HG03196 (cell line): ENCODE measurements around the gene SLC26A1.

Experiments used
- ATAC-seq: cut with Tn5 transposase; IDR thresholded peaks from one replicate; pipeline ENCODE4 v1.9.1; 2021; ENCODE audit not compliant: unreplicated experiment

Gene SLC26A1, protein sequence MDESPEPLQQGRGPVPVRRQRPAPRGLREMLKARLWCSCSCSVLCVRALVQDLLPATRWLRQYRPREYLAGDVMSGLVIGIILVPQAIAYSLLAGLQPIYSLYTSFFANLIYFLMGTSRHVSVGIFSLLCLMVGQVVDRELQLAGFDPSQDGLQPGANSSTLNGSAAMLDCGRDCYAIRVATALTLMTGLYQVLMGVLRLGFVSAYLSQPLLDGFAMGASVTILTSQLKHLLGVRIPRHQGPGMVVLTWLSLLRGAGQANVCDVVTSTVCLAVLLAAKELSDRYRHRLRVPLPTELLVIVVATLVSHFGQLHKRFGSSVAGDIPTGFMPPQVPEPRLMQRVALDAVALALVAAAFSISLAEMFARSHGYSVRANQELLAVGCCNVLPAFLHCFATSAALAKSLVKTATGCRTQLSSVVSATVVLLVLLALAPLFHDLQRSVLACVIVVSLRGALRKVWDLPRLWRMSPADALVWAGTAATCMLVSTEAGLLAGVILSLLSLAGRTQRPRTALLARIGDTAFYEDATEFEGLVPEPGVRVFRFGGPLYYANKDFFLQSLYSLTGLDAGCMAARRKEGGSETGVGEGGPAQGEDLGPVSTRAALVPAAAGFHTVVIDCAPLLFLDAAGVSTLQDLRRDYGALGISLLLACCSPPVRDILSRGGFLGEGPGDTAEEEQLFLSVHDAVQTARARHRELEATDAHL

GRCh38 chr4:993111-994029, at the start of gene SLC26A1:
Gene SLC26A1, minus strand, starts transcription at chr4:993404. Its CDS starts 1,701 bp downstream, at chr4:991703.
- ATAC-seq = no peak

DNA sequence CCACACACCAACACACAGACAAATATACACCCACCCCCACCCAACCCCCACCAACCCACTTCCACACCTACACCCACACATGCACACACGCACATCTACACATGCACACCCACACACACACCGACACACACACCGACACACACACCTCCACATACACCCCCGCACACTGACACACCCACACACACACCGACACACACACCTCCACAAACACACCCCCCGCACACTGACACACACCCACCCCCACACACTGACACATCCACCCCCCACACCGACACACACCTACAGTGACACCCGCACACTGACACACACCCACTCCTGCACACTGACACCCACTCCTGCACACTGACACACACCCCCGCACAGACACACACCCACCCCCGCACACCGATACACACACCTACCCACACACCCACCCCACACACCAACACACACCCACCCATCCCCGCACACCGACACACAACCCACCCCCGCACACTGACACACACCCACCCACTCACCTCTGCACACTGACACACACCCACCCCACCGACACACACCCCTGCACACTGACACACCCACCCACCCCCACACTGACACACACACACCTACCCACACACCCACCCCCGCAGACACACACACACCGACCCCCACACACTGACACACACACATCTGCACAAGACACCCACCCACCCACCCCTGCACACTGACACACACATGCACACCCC, 49.3 kb upstream of the SLC26A1 start:
- ATAC-seq = no peak

GRCh38 chr4:1041936-1042330, 48.7 kb upstream of the SLC26A1 start:
- ATAC-seq = no peak

GRCh38 chr4:1041147-1041935, 48.1 kb upstream of the SLC26A1 start:
- no peak for ATAC-seq

- no peak for ATAC-seq
Observed at GRCh38 chr4:1040344-1041146, 47.3 kb upstream of the SLC26A1 start.

- no peak for ATAC-seq
Observed at GRCh38 chr4:1039493-1040343, 46.5 kb upstream of the SLC26A1 start.

GRCh38 chr4:1038948-1039492, 45.8 kb upstream of the SLC26A1 start:
- ATAC-seq = no peak

DNA sequence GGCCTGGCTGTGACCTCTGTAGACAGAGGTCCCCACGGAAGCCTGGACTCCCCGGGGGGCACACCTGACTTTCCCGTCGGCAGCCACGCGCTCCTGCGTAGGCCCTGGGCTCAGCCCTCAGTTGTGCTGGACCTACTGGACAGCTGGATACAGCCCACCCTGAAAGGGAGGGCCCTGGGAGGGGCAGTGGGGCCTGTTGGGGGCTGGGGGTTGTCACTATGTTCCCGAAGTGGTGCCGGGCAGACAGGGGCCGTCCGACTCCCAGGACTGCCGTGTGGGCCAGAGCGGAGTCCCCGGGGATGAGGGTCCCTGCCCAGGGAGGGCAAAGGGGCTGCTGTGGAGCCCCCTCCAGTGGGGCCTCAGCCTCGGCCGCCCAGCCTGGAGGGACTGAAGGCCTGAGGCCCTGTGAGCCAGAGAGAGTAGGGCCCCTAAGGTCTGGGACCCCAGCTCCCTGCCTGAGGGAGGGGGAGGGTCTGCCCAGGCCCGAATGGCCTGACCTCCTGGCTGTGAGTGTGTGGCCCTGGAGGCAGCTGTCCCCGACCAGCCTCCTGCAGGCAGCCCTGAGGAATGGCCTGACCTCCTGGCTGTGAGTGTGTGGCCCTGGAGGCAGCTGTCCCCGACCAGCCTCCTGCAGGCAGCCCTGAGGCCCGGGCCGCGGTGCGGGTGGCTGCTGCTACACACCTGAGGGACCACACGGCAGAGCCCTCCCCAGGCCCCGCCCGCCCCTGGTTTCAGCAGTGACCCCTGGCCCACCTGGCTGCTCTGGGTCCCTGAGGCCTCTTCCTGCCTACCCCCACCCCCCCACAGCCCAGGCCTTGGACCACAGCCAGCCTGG, 44.0 kb upstream of the SLC26A1 start:
- no peak for ATAC-seq

GRCh38 chr4:1036095-1036494, 42.9 kb upstream of the SLC26A1 start:
- ATAC-seq = no peak

DNA sequence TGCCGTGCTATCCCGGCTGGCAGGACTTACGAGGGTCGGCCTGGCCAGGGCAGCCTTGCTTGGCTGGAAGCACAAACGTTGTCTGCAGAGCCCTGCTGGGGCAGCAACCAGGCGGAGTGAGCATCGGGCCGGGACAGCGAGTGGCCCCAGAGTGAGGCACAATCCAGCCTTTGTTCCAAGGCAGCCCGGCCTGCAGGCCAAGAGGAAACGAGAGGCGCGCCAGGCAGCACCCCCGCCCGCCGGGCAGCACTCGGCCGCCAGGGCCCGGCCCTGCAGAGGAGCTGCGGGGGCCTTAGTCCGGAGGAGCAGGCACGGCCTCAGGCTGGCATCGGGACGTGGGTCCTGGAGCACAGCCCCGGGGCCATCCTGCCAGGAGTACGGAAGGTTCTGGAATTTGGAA, 42.3 kb upstream of the SLC26A1 start:
- no peak for ATAC-seq

GRCh38 chr4:1033840-1034551, 40.8 kb upstream of the SLC26A1 start:
- ATAC-seq = no peak

- ATAC-seq = no peak
Observed at GRCh38 chr4:1032861-1033260, 39.7 kb upstream of the SLC26A1 start.

DNA sequence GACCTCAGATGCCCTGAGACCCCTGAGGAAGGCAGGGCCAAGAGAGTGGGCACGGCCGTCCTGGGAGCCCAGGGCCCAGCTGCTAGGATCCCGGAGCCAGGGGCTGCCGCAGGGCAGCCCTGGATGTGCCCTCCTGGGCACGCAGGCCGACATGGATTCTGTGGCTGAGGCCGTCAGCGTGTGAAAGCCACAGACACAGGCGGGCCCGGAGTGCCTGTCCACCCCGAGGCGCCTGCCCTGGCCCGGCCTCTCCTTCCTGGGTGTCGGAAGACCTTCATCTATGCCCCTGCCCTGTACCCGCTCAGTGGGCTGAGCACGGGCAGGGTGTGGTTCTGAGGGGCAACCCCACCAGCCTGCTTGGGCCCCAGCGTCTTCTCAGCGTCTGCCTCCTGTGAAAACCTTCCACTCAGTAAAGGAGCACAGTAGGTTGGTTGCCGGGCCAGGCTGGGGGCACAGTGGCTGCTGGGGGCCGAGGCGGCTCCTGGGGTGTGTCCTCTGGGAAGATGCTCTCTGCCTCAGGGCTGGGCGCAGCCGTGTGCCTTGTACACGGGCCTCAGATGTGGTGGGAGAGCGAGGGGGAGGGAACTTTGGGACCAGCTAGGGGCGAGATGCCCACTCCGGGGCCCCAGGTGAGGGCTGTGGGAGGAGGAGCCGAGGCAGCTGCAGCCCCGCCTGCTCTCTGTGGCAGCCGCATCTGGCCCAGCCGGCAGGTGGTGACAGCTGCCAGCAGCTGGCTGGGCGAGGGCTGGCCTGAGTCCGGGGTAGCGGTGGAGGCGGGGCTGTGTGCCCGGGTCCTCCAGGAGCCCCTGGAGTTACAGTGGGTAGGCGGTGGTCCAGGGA, 39.0 kb upstream of the SLC26A1 start:
- no peak for ATAC-seq

DNA sequence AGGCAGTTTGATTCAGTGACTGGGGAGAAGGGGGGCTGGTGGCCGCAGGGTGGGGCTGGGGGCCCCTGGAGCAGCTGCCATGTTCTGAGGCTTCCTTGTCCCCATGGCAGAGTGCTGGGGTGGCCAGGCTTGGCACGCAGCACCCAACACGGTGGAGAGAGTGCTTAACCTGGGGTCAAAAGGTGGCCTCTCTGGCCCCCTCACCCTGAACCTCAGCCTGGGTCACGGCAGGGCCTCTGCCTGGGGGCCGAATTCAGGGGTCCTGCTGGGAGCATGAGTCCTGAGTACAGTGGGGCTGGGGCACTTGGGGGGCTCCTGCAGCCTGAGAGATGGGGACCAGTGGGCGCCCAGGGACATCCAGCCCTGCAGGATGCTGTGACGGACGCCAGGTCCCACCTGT, 38.1 kb upstream of the SLC26A1 start:
- no peak for ATAC-seq

DNA sequence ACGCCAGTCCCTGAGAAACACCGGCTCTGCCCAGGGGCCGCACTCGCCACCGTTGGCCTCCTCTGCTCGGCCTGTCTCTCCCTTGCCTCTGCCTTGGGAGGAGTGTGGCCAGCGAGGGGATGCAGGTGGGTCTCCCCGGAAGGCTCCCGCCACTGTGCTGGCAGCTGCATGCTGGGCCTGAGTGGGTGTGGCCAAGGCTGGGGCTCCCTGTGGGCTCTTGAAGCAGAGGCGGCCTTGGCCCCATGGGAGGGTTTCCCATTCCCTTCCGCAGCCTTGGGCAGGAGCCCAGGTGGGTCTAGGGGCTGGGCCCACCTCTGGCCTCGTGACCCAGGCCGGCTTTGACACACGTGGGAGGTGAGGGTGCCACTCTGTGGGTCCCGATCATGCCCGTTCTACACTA, 37.4 kb upstream of the SLC26A1 start:
- ATAC-seq = no peak

GRCh38 chr4:1030031-1030430, 36.8 kb upstream of the SLC26A1 start:
- no peak for ATAC-seq
